HEK293 (cell line): ENCODE measurements around the gene DMRTA2.
A peak's percentile ranks its signal among the peaks of the same experiment; 100 is the strongest.

Experiments used
- EGR2 ChIP-seq: fragments of 450-650 bp; formaldehyde crosslinking; IDR thresholded peaks from 2 replicates; pipeline ENCODE4 v1.5.1; 2016; ENCODE audit warnings: low read depth, missing biosample characterization, missing genetic modification characterization
- PRDM1 ChIP-seq: fragments of 450-650 bp; formaldehyde crosslinking; IDR thresholded peaks from 2 replicates; pipeline ENCODE4; 2016; ENCODE audit warnings: missing biosample characterization, missing genetic modification characterization
- TCF7L2 ChIP-seq: IDR thresholded peaks from 2 replicates; pipeline ENCODE4 v1.6.1; 2011; ENCODE audit warnings: low read depth, mild to moderate bottlenecking, inconsistent platforms, low read length, moderate library complexity, borderline replicate concordance
- ZFP37 ChIP-seq: fragments of 450-650 bp; formaldehyde crosslinking; IDR thresholded peaks from 2 replicates; pipeline ENCODE4 v1.5.1; 2016; ENCODE audit warnings: missing biosample characterization, missing genetic modification characterization
- ZNF174 ChIP-seq: fragments of 450-650 bp; formaldehyde crosslinking; IDR thresholded peaks from 2 replicates; pipeline ENCODE4 v1.5.0; 2017; ENCODE audit warnings: missing biosample characterization, mild to moderate bottlenecking, missing genetic modification characterization
- ZNF561 ChIP-seq: fragments of 450-650 bp; IDR thresholded peaks from 2 replicates; pipeline ENCODE4 v1.5.1; 2018; ENCODE audit warnings: missing biosample characterization, missing genetic modification characterization, borderline replicate concordance
- ZNF677 ChIP-seq: fragments of 450-650 bp; IDR thresholded peaks from 2 replicates; pipeline ENCODE4 v1.5.0; 2018; ENCODE audit warnings: missing biosample characterization, mild to moderate bottlenecking, missing genetic modification characterization, moderate library complexity
- TF ChIP-seq, protein P1 (sequence below): fragments of 450-650 bp; formaldehyde crosslinking; IDR thresholded peaks from 2 replicates; pipeline ENCODE4 v1.5.1; 2016; ENCODE audit warnings: missing biosample characterization, missing genetic modification characterization

DNA sequence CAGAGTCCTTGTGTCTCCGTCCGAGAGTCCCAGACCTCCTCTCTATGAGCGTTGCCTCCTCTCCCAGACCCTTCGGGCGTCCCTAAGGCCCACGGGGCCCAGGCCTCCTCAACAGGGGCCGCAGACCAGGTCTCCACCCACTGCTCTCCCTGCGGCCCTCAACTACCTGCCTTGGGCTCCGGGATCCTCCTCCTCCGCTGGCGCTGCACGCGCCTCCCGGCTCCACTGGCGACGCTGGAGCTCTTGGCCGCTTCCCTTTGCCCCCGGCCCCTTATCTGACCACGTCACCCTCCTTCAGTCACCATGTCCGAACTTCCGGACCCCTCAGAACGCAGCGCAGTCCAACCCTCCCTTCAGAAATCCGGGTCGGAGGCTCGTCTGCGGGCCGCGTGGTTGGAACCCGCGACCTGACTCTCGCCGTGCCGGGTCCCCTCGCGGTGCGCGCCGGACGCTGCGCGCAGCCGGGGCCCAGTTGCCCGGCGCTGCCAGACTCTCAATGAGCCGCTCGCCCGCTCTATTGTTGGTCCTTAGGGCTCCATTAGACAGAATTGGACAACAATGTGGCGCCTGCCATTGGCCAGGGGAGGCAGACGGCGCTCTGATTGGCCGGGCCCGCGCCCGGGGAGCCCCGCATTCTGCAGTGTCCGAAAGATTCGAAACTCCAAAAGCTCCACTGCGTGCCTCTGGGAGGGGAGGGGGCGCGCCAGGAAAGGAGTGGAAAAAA lies at the start of gene DMRTA2:
- no peak for TF ChIP-seq ZNF174
- TF ChIP-seq ZNF561: peak; percentile 56; the same call in 1 of the 2 replicates
- TF ChIP-seq EGR2 (tag by site-specific recombination): no peak
- TF ChIP-seq PRDM1 (tag by site-specific recombination): no peak
- TF ChIP-seq, protein P1, sequence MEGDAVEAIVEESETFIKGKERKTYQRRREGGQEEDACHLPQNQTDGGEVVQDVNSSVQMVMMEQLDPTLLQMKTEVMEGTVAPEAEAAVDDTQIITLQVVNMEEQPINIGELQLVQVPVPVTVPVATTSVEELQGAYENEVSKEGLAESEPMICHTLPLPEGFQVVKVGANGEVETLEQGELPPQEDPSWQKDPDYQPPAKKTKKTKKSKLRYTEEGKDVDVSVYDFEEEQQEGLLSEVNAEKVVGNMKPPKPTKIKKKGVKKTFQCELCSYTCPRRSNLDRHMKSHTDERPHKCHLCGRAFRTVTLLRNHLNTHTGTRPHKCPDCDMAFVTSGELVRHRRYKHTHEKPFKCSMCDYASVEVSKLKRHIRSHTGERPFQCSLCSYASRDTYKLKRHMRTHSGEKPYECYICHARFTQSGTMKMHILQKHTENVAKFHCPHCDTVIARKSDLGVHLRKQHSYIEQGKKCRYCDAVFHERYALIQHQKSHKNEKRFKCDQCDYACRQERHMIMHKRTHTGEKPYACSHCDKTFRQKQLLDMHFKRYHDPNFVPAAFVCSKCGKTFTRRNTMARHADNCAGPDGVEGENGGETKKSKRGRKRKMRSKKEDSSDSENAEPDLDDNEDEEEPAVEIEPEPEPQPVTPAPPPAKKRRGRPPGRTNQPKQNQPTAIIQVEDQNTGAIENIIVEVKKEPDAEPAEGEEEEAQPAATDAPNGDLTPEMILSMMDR (tag by site-specific recombination): no peak
- no peak for TF ChIP-seq ZFP37 (tag by site-specific recombination)
- TF ChIP-seq TCF7L2: no peak
- TF ChIP-seq ZNF677 (tag by site-specific recombination): no peak
